Measurements from ENCODE around the gene IL1B. TPM values are rescaled to one million over a fixed set of nuclear protein-coding genes. Genes with fewer than 3 reads are reported as not detected.

IL1B gene
- total RNA-seq, 1 donor = 2.4 TPM

- no peak for TF ChIP-seq CTCF (IDR thresholded peaks at IDR 0.05; ENCODE audit: insufficient read depth, low read length)
- H3K4me3 ChIP-seq (ENCODE audit: low read depth, low read length) = no peak overlapping the region
- peak; percentile 38 for DNase-seq (ENCODE audit: low read depth)
These were observed 35.5 kb downstream of the IL1B start for GRCh38 chr2:112800881-112801583.

DNA sequence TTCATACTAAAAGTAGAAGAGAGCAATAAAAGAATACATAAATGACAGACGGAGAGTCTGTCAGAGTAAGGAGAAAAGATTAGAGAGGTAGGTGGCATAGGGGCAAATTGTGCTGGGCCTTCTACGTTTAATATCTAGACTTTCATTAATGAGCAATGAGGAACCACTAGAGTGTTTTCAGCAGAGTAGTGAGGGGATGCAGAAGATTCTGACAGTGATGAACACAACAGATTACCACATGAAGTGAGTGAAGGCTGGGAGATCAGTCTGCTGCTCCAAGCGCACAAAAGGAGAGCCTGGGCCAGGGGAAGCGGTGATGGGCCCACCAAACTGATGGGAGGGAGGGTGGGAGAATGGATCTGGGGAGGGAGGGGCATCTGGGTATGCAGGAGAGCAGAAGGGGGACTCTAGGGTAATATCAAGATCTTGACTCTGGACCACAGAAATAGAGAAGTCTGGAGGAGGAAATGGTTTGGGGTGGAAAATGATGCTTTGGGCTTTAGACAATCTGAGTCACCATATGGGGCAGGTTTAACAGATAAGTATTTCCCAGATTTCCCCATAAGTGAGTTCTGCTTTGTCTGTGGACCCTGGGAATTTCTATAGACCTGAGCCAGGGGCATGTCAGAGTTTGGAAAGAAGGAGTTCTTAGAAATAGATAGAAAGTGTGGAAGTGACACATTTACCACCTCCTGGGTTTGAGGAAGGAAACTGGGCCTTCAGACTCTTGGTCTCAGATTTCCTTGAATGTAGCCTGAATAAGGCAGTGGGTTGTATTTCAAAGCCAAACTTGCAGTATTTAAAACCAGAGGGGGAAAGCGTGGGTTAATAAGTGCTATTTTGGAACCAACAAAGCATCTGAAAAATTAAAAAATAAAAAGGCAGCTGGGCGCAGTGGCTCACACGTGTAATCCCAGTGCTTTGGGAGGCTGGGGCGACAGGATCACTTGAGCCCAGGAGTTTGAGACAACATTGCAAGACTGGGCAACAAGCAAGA is 37.3 kb downstream of the IL1B start:
- H3K4me3 ChIP-seq (ENCODE audit: low read depth, low read length) = no peak overlapping the region
- DNase-seq (ENCODE audit: low read depth) = peak; percentile 72
- no peak for TF ChIP-seq CTCF (IDR thresholded peaks at IDR 0.05; ENCODE audit: insufficient read depth, low read length)

GRCh38 chr2:112796486-112796885 is 40.1 kb downstream of the IL1B start:
- DNase-seq (ENCODE audit: low read depth) = no peak
- H3K4me3 ChIP-seq (ENCODE audit: low read depth, low read length) = no peak overlapping the region
- TF ChIP-seq CTCF (IDR thresholded peaks at IDR 0.05; ENCODE audit: insufficient read depth, low read length) = no peak

- TF ChIP-seq CTCF (IDR thresholded peaks at IDR 0.05; ENCODE audit: insufficient read depth, low read length) = no peak
- H3K4me3 ChIP-seq (ENCODE audit: low read depth, low read length) = no peak overlapping the region
- no peak for DNase-seq (ENCODE audit: low read depth)
These were observed 40.8 kb downstream of the IL1B start for GRCh38 chr2:112795774-112796173.

GRCh38 chr2:112794841-112795240 is 41.7 kb downstream of the IL1B start:
- peak; percentile 69 for DNase-seq (ENCODE audit: low read depth)

More at GRCh38 chr2:112794841-112795240, 41.7 kb downstream of the IL1B start:
- TF ChIP-seq CTCF (IDR thresholded peaks at IDR 0.05; ENCODE audit: insufficient read depth, low read length) = no peak
- no peak overlapping the region for H3K4me3 ChIP-seq (ENCODE audit: low read depth, low read length)

Measured in fibroblast of the aortic adventitia (primary cell).